Adipocyte (in vitro differentiated cells): ENCODE results near the gene PPP1R12C.
"Not testable (repeated sequence)": the region's sequence is repeated elsewhere in the genome, so short reads cannot be mapped to it uniquely, and the experiment has no call there.

ENCODE experiments used
- DNase-seq: peaks from one replicate; pipeline ENCODE4 v3.0.0-alpha.2; 2015; ENCODE audit warnings: low read depth
- H3K27me3 ChIP-seq: replicated peaks from 2 replicates; pipeline ENCODE4 v1.7.0; 2013; ENCODE audit warnings: mild to moderate bottlenecking, low read length, moderate library complexity; ENCODE audit not compliant: control insufficient read depth, insufficient read depth
- H3K36me3 ChIP-seq: 2 replicates; pipeline ENCODE4 v1.7.0; 2013; ENCODE audit warnings: low read length, mild to moderate bottlenecking, moderate library complexity; ENCODE audit not compliant: control insufficient read depth, insufficient read depth, severe bottlenecking
- H3K4me1 ChIP-seq: 2 replicates; pipeline ENCODE4 v1.7.0; 2013; ENCODE audit warnings: mild to moderate bottlenecking, low read length, moderate library complexity; ENCODE audit not compliant: control insufficient read depth, insufficient read depth
- H3K4me3 ChIP-seq: 2 replicates; pipeline ENCODE4 v1.7.0; 2013; ENCODE audit warnings: mild to moderate bottlenecking, low read length, moderate library complexity
- H3K9ac ChIP-seq: 2 replicates; pipeline ENCODE4 v1.7.0; 2013; ENCODE audit warnings: mild to moderate bottlenecking, low read length, moderate library complexity
- H3K9me3 ChIP-seq: 2 replicates; pipeline ENCODE4 v1.7.0; 2013; ENCODE audit warnings: mild to moderate bottlenecking, low read length, moderate library complexity; ENCODE audit not compliant: control insufficient read depth

Gene PPP1R12C

GRCh38 chr19:55156202-55157063, 39.0 kb upstream of the PPP1R12C start:
- Histone ChIP-seq H3K9me3 (peaks cover 4% of the 10 kb centered on the region), H3K4me1 (peaks cover 6% of the 10 kb centered on the region), H3K4me3 (no peak overlapping the region), H3K27me3 (peaks cover 14% of the 10 kb centered on the region), H3K9ac (no peak overlapping the region), H3K36me3 (no peaks in the 10 kb centered on the region)
- no peak for DNase-seq

- not testable (repeated sequence) for H3K4me3 ChIP-seq, H3K9me3 ChIP-seq, H3K4me1 ChIP-seq, DNase-seq, H3K9ac ChIP-seq, H3K36me3 ChIP-seq
- H3K27me3 ChIP-seq, result peaks cover 13% of the 10 kb centered on the region
These were observed 38.3 kb upstream of the PPP1R12C start for GRCh38 chr19:55155784-55156183.

GRCh38 chr19:55153652-55154264, 36.3 kb upstream of the PPP1R12C start:
- Histone ChIP-seq H3K27me3 (peaks cover 24% of the 10 kb centered on the region), H3K4me1 (no peaks in the 10 kb centered on the region), H3K36me3 (no peaks in the 10 kb centered on the region), H3K4me3 (no peak overlapping the region), H3K9me3 (peaks cover 4% of the 10 kb centered on the region), H3K9ac (no peak overlapping the region)
- DNase-seq, result no peak

GRCh38 chr19:55152017-55152416, 34.6 kb upstream of the PPP1R12C start:
- Histone ChIP-seq H3K27me3 (peaks cover 29% of the 10 kb centered on the region), H3K4me3 (no peak overlapping the region), H3K36me3 (no peaks in the 10 kb centered on the region), H3K9ac (no peak overlapping the region), H3K4me1 (no peaks in the 10 kb centered on the region), H3K9me3 (peaks cover 4% of the 10 kb centered on the region)
- DNase-seq, result no peak

GRCh38 chr19:55149078-55150003, 31.9 kb upstream of the PPP1R12C start, which contains the start of gene TNNT1:
TNNT1 (minus strand) TSS chr19:55149206; CDS start chr19:55147157, 2,049 bp downstream.
- no peaks in the 10 kb centered on the region for H3K4me1 ChIP-seq
- peaks cover 4% of the 10 kb centered on the region for H3K9me3 ChIP-seq
- no peaks in the 10 kb centered on the region for H3K36me3 ChIP-seq
- peaks cover 39% of the 10 kb centered on the region for H3K27me3 ChIP-seq
- H3K9ac ChIP-seq, result no peak within 1 kb of the TSS
- peak; percentile 18 for DNase-seq
- H3K4me3 ChIP-seq, result no peak within 1 kb of the TSS

GRCh38 chr19:55147545-55148251, 30.3 kb upstream of the PPP1R12C start:
- DNase-seq, result no peak
- Histone ChIP-seq H3K4me3 (no peak overlapping the region), H3K27me3 (peaks cover 47% of the 10 kb centered on the region), H3K36me3 (no peaks in the 10 kb centered on the region), H3K9me3 (peaks cover 4% of the 10 kb centered on the region), H3K4me1 (no peaks in the 10 kb centered on the region), H3K9ac (no peak overlapping the region)

- Histone ChIP-seq H3K9me3 (peaks cover 1% of the 10 kb centered on the region), H3K36me3 (no peaks in the 10 kb centered on the region), H3K9ac (no peak overlapping the region), H3K27me3 (peaks cover 49% of the 10 kb centered on the region), H3K4me1 (no peaks in the 10 kb centered on the region), H3K4me3 (no peak overlapping the region)
- DNase-seq, result no peak
These were observed 29.4 kb upstream of the PPP1R12C start for GRCh38 chr19:55146705-55147273.

GRCh38 chr19:55146078-55146704, 28.8 kb upstream of the PPP1R12C start:
- H3K9me3 ChIP-seq, result no peaks in the 10 kb centered on the region
- H3K36me3 ChIP-seq, result no peaks in the 10 kb centered on the region
- no peaks in the 10 kb centered on the region for H3K4me1 ChIP-seq
- H3K27me3 ChIP-seq, result peaks cover 51% of the 10 kb centered on the region
- H3K4me3 ChIP-seq, result no peak overlapping the region
- peak; percentile 14 for DNase-seq
- no peak overlapping the region for H3K9ac ChIP-seq

GRCh38 chr19:55145232-55145631, 27.8 kb upstream of the PPP1R12C start:
- no peak for DNase-seq
- no peak overlapping the region for H3K4me3 ChIP-seq
- no peaks in the 10 kb centered on the region for H3K36me3 ChIP-seq
- no peaks in the 10 kb centered on the region for H3K4me1 ChIP-seq
- no peak overlapping the region for H3K9ac ChIP-seq
- no peaks in the 10 kb centered on the region for H3K9me3 ChIP-seq
- peaks cover 51% of the 10 kb centered on the region for H3K27me3 ChIP-seq

- H3K27me3 ChIP-seq, result peaks cover 45% of the 10 kb centered on the region
- H3K36me3 ChIP-seq, result no peaks in the 10 kb centered on the region
- no peak overlapping the region for H3K9ac ChIP-seq
- no peaks in the 10 kb centered on the region for H3K9me3 ChIP-seq
- DNase-seq, result no peak
- H3K4me3 ChIP-seq, result no peak overlapping the region
- no peaks in the 10 kb centered on the region for H3K4me1 ChIP-seq
These were observed 24.3 kb upstream of the PPP1R12C start for GRCh38 chr19:55141696-55142095.
